GM10847 (cell line): ENCODE measurements around the gene PIP5KL1.

Experiments
- POLR2A ChIP-seq: IDR thresholded peaks from 2 replicates; pipeline ENCODE4 v1.6.1; 2011; ENCODE audit not compliant: insufficient read length; ENCODE audit errors: extremely low read depth

Gene PIP5KL1

GRCh38 chr9:127960410-127961154 lies 30.0 kb upstream of the PIP5KL1 start:
- no peak for TF ChIP-seq POLR2A

GRCh38 chr9:127959841-127960409 lies 29.3 kb upstream of the PIP5KL1 start:
- TF ChIP-seq POLR2A: no peak

DNA sequence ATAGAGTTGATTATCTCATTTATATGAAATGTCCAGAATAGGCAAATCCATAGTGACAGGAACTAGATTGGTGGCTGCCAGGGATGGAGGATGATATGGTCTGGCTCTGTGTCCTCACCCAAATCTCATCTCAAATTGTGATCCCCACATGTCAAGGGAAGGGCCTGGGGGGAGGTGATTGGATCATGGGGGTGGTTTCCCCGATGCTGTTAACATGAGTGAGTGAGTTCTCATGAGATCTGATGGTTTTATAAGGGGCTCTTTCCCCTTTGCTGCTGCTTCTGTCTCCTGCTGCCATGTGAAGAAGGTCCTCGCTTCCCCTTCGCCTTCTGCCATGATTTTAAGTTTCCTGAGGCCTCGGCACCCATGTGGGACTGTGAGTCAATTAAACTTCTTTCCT lies 28.8 kb upstream of the PIP5KL1 start:
- TF ChIP-seq POLR2A: no peak

- TF ChIP-seq POLR2A: no peak
Measured at GRCh38 chr9:127958728-127959127, 28.2 kb upstream of the PIP5KL1 start.

- no peak for TF ChIP-seq POLR2A
Measured at GRCh38 chr9:127955294-127956015, 24.9 kb upstream of the PIP5KL1 start.

DNA sequence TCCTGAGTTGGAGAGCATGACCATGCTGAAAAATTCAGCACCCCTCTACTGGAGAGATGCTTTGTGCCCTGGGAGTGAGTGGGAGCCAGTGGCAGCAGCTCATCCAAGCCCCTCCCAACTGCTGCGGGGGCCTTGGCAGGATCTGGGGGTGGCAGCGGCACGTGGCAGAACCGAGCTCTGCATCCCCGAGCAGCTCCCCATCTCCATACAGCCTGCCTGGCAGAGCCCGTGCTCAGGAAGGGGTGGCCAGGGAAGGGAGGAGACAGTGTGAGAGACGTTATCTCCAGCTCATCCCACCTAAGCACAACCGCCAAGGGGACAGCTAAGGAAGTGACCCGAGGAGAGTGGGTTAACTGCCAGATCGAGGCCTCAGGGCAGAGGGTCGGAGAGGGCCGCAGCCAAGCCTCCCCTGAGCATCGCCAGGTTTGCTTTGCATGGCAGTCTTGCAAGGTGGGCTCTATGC lies 24.3 kb upstream of the PIP5KL1 start:
- TF ChIP-seq POLR2A: no peak

GRCh38 chr9:127953768-127954505 lies 23.4 kb upstream of the PIP5KL1 start:
- TF ChIP-seq POLR2A: no peak

- TF ChIP-seq POLR2A: no peak
Measured at GRCh38 chr9:127953154-127953553, 22.6 kb upstream of the PIP5KL1 start.

- TF ChIP-seq POLR2A: no peak
Measured at GRCh38 chr9:127950513-127951289, 20.1 kb upstream of the PIP5KL1 start.

DNA sequence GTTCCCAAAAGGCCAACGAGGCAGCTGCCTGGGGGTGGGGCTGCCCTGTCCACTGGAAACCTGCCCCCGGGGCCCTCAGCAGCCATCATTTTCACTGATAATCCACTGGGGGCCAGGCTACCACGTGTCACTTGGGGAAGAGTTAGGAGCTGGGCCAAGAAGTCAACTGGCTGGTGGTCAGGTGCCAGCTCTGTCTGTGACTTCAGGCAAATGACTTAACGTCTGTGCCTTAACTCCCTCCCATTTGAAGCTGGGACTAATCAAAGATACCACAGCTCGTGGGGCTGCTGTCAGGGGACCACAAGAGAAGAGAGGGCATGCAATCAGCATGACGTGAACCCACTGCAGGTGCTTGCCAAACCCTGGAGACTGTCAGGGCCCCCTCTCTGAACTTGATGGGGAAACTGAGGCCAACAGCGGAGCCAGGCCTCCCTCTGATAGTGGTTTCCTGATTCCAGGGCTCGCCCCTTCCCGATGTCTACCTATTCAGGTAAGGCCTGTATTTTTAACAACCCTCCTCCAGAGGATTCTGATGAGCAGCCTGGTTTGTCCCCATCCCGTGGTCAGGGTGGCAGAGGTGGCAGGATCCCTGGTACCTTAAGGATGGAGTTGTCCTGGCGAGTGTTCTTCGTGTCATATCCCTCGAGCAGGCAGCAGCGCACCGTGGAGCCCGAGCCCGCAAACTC lies 19.4 kb upstream of the PIP5KL1 start:
- TF ChIP-seq POLR2A: no peak

- no peak for TF ChIP-seq POLR2A
Measured at GRCh38 chr9:127947841-127948710, 17.5 kb upstream of the PIP5KL1 start.

GRCh38 chr9:127946728-127947127 lies 16.2 kb upstream of the PIP5KL1 start:
- no peak for TF ChIP-seq POLR2A

DNA sequence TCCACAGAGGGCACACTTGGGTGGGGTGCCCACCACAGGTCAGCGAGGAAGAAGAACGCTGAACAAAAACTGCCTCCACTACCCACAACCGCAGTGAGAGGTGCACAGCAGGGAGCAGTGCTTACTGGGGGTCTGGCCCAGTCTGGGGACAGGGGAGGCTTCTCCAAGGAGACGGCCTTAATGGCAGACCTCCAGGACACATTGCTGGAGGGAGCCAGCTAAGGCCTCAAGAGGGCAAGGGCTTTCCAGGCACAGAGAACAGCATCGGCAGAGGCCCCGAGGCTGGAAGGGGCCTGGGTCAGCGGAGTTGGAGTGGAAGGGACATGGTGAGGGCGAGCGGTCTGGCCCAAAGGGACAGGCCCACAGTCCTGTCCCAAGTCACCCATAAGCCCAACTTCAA lies 15.4 kb upstream of the PIP5KL1 start:
- no peak for TF ChIP-seq POLR2A
